ENCODE measurements around the gene RCOR1. TPM values are rescaled to one million over a fixed set of nuclear protein-coding genes. Genes with fewer than 3 reads are reported as not detected.

Gene RCOR1
- total RNA-seq, 1 donor from 2014 or later: 8.1 TPM

GRCh38 chr14:102622262-102622885, 29.9 kb downstream of the RCOR1 start:
- H3K4me3 ChIP-seq (ENCODE audit: low read depth, low read length): no peak overlapping the region
- no peak for DNase-seq (ENCODE audit: low read depth)
- TF ChIP-seq, protein P1, sequence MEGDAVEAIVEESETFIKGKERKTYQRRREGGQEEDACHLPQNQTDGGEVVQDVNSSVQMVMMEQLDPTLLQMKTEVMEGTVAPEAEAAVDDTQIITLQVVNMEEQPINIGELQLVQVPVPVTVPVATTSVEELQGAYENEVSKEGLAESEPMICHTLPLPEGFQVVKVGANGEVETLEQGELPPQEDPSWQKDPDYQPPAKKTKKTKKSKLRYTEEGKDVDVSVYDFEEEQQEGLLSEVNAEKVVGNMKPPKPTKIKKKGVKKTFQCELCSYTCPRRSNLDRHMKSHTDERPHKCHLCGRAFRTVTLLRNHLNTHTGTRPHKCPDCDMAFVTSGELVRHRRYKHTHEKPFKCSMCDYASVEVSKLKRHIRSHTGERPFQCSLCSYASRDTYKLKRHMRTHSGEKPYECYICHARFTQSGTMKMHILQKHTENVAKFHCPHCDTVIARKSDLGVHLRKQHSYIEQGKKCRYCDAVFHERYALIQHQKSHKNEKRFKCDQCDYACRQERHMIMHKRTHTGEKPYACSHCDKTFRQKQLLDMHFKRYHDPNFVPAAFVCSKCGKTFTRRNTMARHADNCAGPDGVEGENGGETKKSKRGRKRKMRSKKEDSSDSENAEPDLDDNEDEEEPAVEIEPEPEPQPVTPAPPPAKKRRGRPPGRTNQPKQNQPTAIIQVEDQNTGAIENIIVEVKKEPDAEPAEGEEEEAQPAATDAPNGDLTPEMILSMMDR (conservative IDR thresholded peaks at IDR 0.05; ENCODE audit: low read depth, low read length): no peak

DNA sequence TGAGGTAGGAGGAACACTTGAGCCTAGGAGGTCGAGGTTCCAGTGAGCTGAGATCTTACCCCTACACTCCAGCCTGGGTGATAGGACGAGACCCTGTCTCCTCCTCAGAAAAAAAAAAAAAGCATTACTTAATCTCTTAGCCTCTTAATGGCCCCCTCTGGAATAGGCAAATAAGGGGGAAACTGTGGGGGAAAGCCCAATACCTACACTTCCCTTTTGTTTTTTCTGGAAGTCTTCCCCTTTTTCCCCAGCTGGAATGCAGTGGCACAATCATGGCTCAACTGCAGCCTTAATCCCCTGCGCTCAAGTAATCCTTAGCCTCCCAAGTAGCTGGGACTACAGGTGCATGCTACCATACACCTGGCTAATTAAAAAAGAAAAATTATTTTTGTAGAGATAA, 32.2 kb downstream of the RCOR1 start:
- DNase-seq (ENCODE audit: low read depth): no peak
- H3K4me3 ChIP-seq (ENCODE audit: low read depth, low read length): no peak overlapping the region
- TF ChIP-seq, protein P1 (conservative IDR thresholded peaks at IDR 0.05; ENCODE audit: low read depth, low read length): no peak

GRCh38 chr14:102625564-102626296, 33.3 kb downstream of the RCOR1 start:
- TF ChIP-seq, protein P1 (conservative IDR thresholded peaks at IDR 0.05; ENCODE audit: low read depth, low read length): no peak

GRCh38 chr14:102626530-102626929, 34.1 kb downstream of the RCOR1 start:
- DNase-seq (ENCODE audit: low read depth): no peak
- TF ChIP-seq, protein P1 (conservative IDR thresholded peaks at IDR 0.05; ENCODE audit: low read depth, low read length): no peak
- no peak overlapping the region for H3K4me3 ChIP-seq (ENCODE audit: low read depth, low read length)

More at GRCh38 chr14:102625564-102626296, 33.3 kb downstream of the RCOR1 start:
- no peak overlapping the region for H3K4me3 ChIP-seq (ENCODE audit: low read depth, low read length)
- DNase-seq (ENCODE audit: low read depth): no peak

- DNase-seq (ENCODE audit: low read depth): no peak
- H3K4me3 ChIP-seq (ENCODE audit: low read depth, low read length): no peak overlapping the region
- TF ChIP-seq, protein P1 (conservative IDR thresholded peaks at IDR 0.05; ENCODE audit: low read depth, low read length): no peak
Observed at GRCh38 chr14:102629011-102629444, 36.6 kb downstream of the RCOR1 start.

DNA sequence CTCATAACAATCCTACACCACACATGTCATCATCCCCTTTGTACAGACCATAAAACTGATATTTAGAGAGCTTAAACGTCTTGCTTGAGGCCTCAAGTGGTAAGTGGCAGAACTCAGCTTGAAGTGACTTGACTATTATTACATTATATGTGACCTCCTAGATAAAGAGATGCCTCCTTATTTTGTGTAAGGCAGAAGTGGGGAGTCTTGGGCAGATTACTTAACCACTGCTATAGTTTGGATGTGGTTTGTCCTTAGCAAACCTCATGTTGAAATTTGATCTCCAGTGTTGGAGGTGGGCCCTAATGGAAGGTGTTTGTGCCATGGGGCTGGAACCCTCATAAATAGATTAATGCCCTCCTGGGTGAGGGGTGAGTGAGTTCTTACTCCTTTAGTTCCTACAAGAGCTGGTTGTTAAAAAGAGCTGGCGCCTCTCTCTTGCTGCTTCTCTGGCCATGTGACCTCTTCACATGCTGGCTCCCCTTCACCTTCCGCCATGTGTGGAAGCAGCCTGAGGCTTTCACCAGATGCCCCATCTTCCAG, 37.4 kb downstream of the RCOR1 start:
- no peak for DNase-seq (ENCODE audit: low read depth)
- TF ChIP-seq, protein P1 (conservative IDR thresholded peaks at IDR 0.05; ENCODE audit: low read depth, low read length): no peak
- no peak overlapping the region for H3K4me3 ChIP-seq (ENCODE audit: low read depth, low read length)

All from epithelial cell of proximal tubule (primary cell).